Measurements from ENCODE around the gene TMPRSS6.
"Not testable (repeated sequence)": the region's sequence is repeated elsewhere in the genome, so short reads cannot be mapped to it uniquely, and the experiment has no call there.

The TMPRSS6 gene

GRCh38 chr22:37088750-37089408, 20.6 kb downstream of the TMPRSS6 start:
- no peak for DNase-seq (ENCODE audit: low read depth)

- DNase-seq (ENCODE audit: low read depth): no peak
These were observed 21.4 kb downstream of the TMPRSS6 start for GRCh38 chr22:37088108-37088605.

- no peak for DNase-seq (ENCODE audit: low read depth)
These were observed 23.3 kb downstream of the TMPRSS6 start for GRCh38 chr22:37086184-37086583.

- no peak for DNase-seq (ENCODE audit: low read depth)
These were observed 25.1 kb downstream of the TMPRSS6 start for GRCh38 chr22:37084385-37084784.

- DNase-seq (ENCODE audit: low read depth): no peak
These were observed 25.6 kb downstream of the TMPRSS6 start for GRCh38 chr22:37083914-37084313.

GRCh38 chr22:37082251-37082873, 27.2 kb downstream of the TMPRSS6 start:
- DNase-seq (ENCODE audit: low read depth): no peak

- DNase-seq (ENCODE audit: low read depth): no peak
These were observed 28.7 kb downstream of the TMPRSS6 start for GRCh38 chr22:37080838-37081237.

- no peak for DNase-seq (ENCODE audit: low read depth)
These were observed 29.1 kb downstream of the TMPRSS6 start for GRCh38 chr22:37080438-37080837.

- DNase-seq (ENCODE audit: low read depth): no peak
These were observed 29.8 kb downstream of the TMPRSS6 start for GRCh38 chr22:37079668-37080171.

GRCh38 chr22:37079158-37079557, 30.4 kb downstream of the TMPRSS6 start:
- DNase-seq (ENCODE audit: low read depth): no peak

GRCh38 chr22:37077802-37078448, 31.6 kb downstream of the TMPRSS6 start:
- no peak for DNase-seq (ENCODE audit: low read depth)

GRCh38 chr22:37075822-37076433, 33.6 kb downstream of the TMPRSS6 start:
- DNase-seq (ENCODE audit: low read depth): no peak

GRCh38 chr22:37075046-37075445, 34.5 kb downstream of the TMPRSS6 start:
- DNase-seq (ENCODE audit: low read depth): no peak

GRCh38 chr22:37074537-37074936, 35.0 kb downstream of the TMPRSS6 start:
- no peak for DNase-seq (ENCODE audit: low read depth)

- no peak for DNase-seq (ENCODE audit: low read depth)
These were observed 36.8 kb downstream of the TMPRSS6 start for GRCh38 chr22:37072673-37073072.

- not testable (repeated sequence) for DNase-seq (ENCODE audit: low read depth)
These were observed 37.5 kb downstream of the TMPRSS6 start for GRCh38 chr22:37071850-37072592.

GRCh38 chr22:37070744-37071143, 38.8 kb downstream of the TMPRSS6 start:
- no peak for DNase-seq (ENCODE audit: low read depth)

- DNase-seq (ENCODE audit: low read depth): no peak
These were observed 39.2 kb downstream of the TMPRSS6 start for GRCh38 chr22:37070334-37070733.

GRCh38 chr22:37069719-37070118, 39.8 kb downstream of the TMPRSS6 start:
- no peak for DNase-seq (ENCODE audit: low read depth)

GRCh38 chr22:37069319-37069718, 40.2 kb downstream of the TMPRSS6 start:
- DNase-seq (ENCODE audit: low read depth): no peak

GRCh38 chr22:37068859-37069258, 40.7 kb downstream of the TMPRSS6 start:
- no peak for DNase-seq (ENCODE audit: low read depth)

- DNase-seq (ENCODE audit: low read depth): no peak
These were observed 42.1 kb downstream of the TMPRSS6 start for GRCh38 chr22:37067428-37067827.

Data from HS-5 (cell line).